Muscle of leg (tissue), 11 donors: ENCODE results near the gene KAT5. TPM values are rescaled to one million over a fixed set of nuclear protein-coding genes. Genes with fewer than 3 reads are reported as not detected.
A peak's percentile ranks its signal among the peaks of the same experiment; 100 is the strongest.
"Not testable (repeated sequence)": the region's sequence is repeated elsewhere in the genome, so short reads cannot be mapped to it uniquely, and the experiment has no call there.

Source experiments
- DNase-seq: peaks from one replicate; pipeline ENCODE4 v3.0.0; 2013
- H3K27ac ChIP-seq: one replicate; pipeline ENCODE4 v1.5.1; 2013; ENCODE audit warnings: mild to moderate bottlenecking, low read length, control low read depth
- H3K27me3 ChIP-seq: one replicate; pipeline ENCODE4 v1.6.1; 2013; ENCODE audit warnings: low read length; ENCODE audit not compliant: control insufficient read depth, insufficient read depth
- H3K36me3 ChIP-seq: one replicate; pipeline ENCODE4 v1.6.1; 2013; ENCODE audit warnings: low read length; ENCODE audit not compliant: control insufficient read depth, insufficient read depth
- H3K4me1 ChIP-seq: one replicate; pipeline ENCODE4 v1.6.1; 2013; ENCODE audit warnings: low read length; ENCODE audit not compliant: control insufficient read depth, insufficient read depth
- H3K4me3 ChIP-seq: one replicate; pipeline ENCODE4 v1.5.1; 2013; ENCODE audit warnings: low read length, control low read depth
- H3K9me3 ChIP-seq: replicated peaks from 2 replicates; pipeline ENCODE4 v1.6.1; 2013; ENCODE audit warnings: low read depth, low read length; ENCODE audit not compliant: control insufficient read depth
- WGBS: methylation state at CpG from one replicate; pipeline ENCODE4 v1.1.5; 2013; ENCODE audit warnings: missing lambda C conversion rate; ENCODE audit not compliant: insufficient coverage; 5-methylcytosine and 5-hydroxymethylcytosine counted together
- polyA plus RNA-seq, 8 donors: library from polyadenylated mRNA; unstranded; fragments of 120-200 nt; gene quantifications; one replicate each; pipeline versions ENCODE4 v1.2.1 to v1.2.3, GENCODE V29; 2013; ENCODE audit warnings: inconsistent platforms in 1 of 8, low replicate concordance in 1 of 8; ENCODE audit not compliant: insufficient read length in 8 of 8, insufficient read depth in 1 of 8
- total RNA-seq: library from RNA; stranded (reverse); fragments of 120-200 nt; gene quantifications from one replicate; pipeline ENCODE4 v1.2.4, GENCODE V29; 2013

The KAT5 gene
- total and polyA plus RNA-seq, 9 donors: 31.1 to 45.4 (median 40.4) TPM

- H3K27me3 ChIP-seq, H3K4me3 ChIP-seq, H3K27ac ChIP-seq, H3K36me3 ChIP-seq, DNase-seq, H3K9me3 ChIP-seq: not testable (repeated sequence)
- peaks cover 15% of the 10 kb centered on the region for H3K4me1 ChIP-seq
- no CpG with 5 or more reads among the region's 12 CpGs for WGBS
Observed at GRCh38 chr11:65707002-65707401, 5.0 kb upstream of the KAT5 start.

- WGBS: no CpG with 5 or more reads among the region's 5 CpGs
- H3K9me3 ChIP-seq: no peaks in the 10 kb centered on the region
Observed at GRCh38 chr11:65708451-65708850, 3.6 kb upstream of the KAT5 start.

GRCh38 chr11:65709661-65710060, 2.4 kb upstream of the KAT5 start:
- no peak for DNase-seq
- Histone ChIP-seq H3K4me1 (peaks cover 25% of the 10 kb centered on the region), H3K27me3 (no peaks in the 10 kb centered on the region), H3K4me3 (no peak overlapping the region), H3K36me3 (peaks cover 20% of the 10 kb centered on the region), H3K9me3 (no peaks in the 10 kb centered on the region), H3K27ac (no peak overlapping the region)
- 70% methylated on average over 6 of the region's 8 CpGs for WGBS

More at GRCh38 chr11:65708451-65708850, 3.6 kb upstream of the KAT5 start:
- no peak overlapping the region for H3K4me3 ChIP-seq
- DNase-seq: no peak
- H3K27ac ChIP-seq: no peak overlapping the region
- H3K27me3 ChIP-seq: peaks cover under 1% of the 10 kb centered on the region
- peaks cover 25% of the 10 kb centered on the region for H3K4me1 ChIP-seq
- peaks cover 8% of the 10 kb centered on the region for H3K36me3 ChIP-seq

- H3K36me3 ChIP-seq: peaks cover 28% of the 10 kb centered on the region
- no peaks in the 10 kb centered on the region for H3K9me3 ChIP-seq
- 70% methylated on average over 2 of the region's 3 CpGs for WGBS
- H3K4me3 ChIP-seq: no peak overlapping the region
- H3K27ac ChIP-seq: no peak overlapping the region
- peaks cover 25% of the 10 kb centered on the region for H3K4me1 ChIP-seq
- no peak for DNase-seq
- H3K27me3 ChIP-seq: no peaks in the 10 kb centered on the region
Observed at GRCh38 chr11:65710421-65710820, 1.6 kb upstream of the KAT5 start.

GRCh38 chr11:65712633-65713076, 603 bp downstream of the KAT5 start:
- no peak for DNase-seq
- peaks cover 50% of the 10 kb centered on the region for H3K36me3 ChIP-seq
- no peaks in the 10 kb centered on the region for H3K27me3 ChIP-seq

GRCh38 chr11:65713212-65713969, 1.3 kb downstream of the KAT5 start:
- Histone ChIP-seq H3K27ac (no peak overlapping the region), H3K4me3 (no peak overlapping the region), H3K9me3 (no peaks in the 10 kb centered on the region), H3K36me3 (peaks cover 57% of the 10 kb centered on the region), H3K4me1 (peaks cover 20% of the 10 kb centered on the region), H3K27me3 (no peaks in the 10 kb centered on the region)
- 94% methylated on average over 20 of the region's 24 CpGs for WGBS
- DNase-seq: no peak

More at GRCh38 chr11:65712633-65713076, 603 bp downstream of the KAT5 start:
- Histone ChIP-seq H3K9me3 (no peaks in the 10 kb centered on the region), H3K4me3 (peak overlapping the region; percentile 83), H3K27ac (peak overlapping the region; percentile 95), H3K4me1 (peaks cover 17% of the 10 kb centered on the region)
- 0% methylated on average over 2 of the region's 11 CpGs for WGBS

- WGBS: 89% methylated on average over 9 of the region's 16 CpGs
- DNase-seq: no peak
- Histone ChIP-seq H3K4me1 (peaks cover 29% of the 10 kb centered on the region), H3K27me3 (no peaks in the 10 kb centered on the region), H3K4me3 (no peak overlapping the region), H3K9me3 (no peaks in the 10 kb centered on the region), H3K27ac (no peak overlapping the region), H3K36me3 (peaks cover 68% of the 10 kb centered on the region)
Observed at GRCh38 chr11:65714433-65714832, 2.4 kb downstream of the KAT5 start.

- peaks cover 32% of the 10 kb centered on the region for H3K4me1 ChIP-seq
- H3K9me3 ChIP-seq: no peaks in the 10 kb centered on the region
- no peak overlapping the region for H3K4me3 ChIP-seq
- WGBS: 80% methylated on average over 7 of the region's 7 CpGs
- DNase-seq: no peak
- H3K36me3 ChIP-seq: peaks cover 73% of the 10 kb centered on the region
- H3K27ac ChIP-seq: no peak overlapping the region
- H3K27me3 ChIP-seq: no peaks in the 10 kb centered on the region
Observed at GRCh38 chr11:65716302-65716701, 4.2 kb downstream of the KAT5 start.

GRCh38 chr11:65716774-65717405, 4.8 kb downstream of the KAT5 start:
- no peak for DNase-seq
- peaks cover 73% of the 10 kb centered on the region for H3K36me3 ChIP-seq
- no peaks in the 10 kb centered on the region for H3K9me3 ChIP-seq
- H3K4me3 ChIP-seq: no peak overlapping the region
- H3K4me1 ChIP-seq: peaks cover 29% of the 10 kb centered on the region
- H3K27me3 ChIP-seq: no peaks in the 10 kb centered on the region
- no peak overlapping the region for H3K27ac ChIP-seq
- WGBS: 82% methylated on average over 8 of the region's 14 CpGs

GRCh38 chr11:65717906-65718305, 5.9 kb downstream of the KAT5 start:
- WGBS: 81% methylated on average over 6 of the region's 6 CpGs
- no peaks in the 10 kb centered on the region for H3K27me3 ChIP-seq
- no peak overlapping the region for H3K4me3 ChIP-seq
- no peak overlapping the region for H3K27ac ChIP-seq
- no peaks in the 10 kb centered on the region for H3K9me3 ChIP-seq
- peaks cover 70% of the 10 kb centered on the region for H3K36me3 ChIP-seq
- DNase-seq: no peak
- H3K4me1 ChIP-seq: peaks cover 24% of the 10 kb centered on the region
